Measurements from ENCODE around the gene FGF18. TPM values are rescaled to one million over a fixed set of nuclear protein-coding genes. Genes with fewer than 3 reads are reported as not detected.
A peak's percentile ranks its signal among the peaks of the same experiment; 100 is the strongest.

FGF18 gene
- total and polyA plus RNA-seq, 9 of the 15 experiments (the other 6 are each of a cell fraction or from before 2014, with no cell fraction given), result 0.05 to 0.18 (median 0.11) TPM; not detected in 6

DNA sequence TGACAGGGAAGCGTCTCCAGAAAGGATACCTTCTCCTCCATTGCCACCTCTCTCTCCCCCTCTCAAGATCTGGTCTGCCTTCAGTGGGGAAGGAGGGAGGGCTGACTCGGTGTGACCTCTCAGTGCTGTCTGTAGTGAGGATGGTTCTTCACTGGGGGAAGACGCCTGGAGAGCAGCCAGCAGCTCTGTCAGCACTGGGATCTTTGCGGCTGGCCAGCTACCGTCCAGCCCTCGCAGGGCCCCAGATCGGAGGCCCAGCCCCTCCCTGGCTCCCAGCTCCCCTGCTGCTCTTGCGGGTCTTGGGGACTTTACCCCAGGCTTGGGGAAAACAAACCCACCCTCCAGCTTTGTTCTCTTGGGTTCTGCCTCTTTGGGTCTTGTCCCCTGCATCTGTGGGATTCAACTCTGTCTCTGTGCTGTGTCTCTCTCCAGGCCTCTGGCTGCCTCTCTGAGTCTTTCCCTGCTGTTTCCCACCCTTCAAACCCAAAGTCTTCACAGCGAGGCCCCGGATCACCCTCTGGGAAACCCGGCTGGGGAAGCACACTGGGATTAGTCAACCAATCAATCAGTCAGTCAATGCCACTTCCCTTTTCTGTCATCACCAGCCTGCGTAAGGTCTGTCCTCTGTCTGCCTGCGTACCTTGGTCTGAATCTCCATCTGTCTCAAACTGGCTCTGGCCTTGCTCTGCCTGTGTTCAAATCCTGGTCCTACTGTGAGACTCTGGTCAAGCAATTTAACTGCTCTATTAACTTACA lies 23.0 kb downstream of the FGF18 start (continued):
- TF ChIP-seq, protein P1, sequence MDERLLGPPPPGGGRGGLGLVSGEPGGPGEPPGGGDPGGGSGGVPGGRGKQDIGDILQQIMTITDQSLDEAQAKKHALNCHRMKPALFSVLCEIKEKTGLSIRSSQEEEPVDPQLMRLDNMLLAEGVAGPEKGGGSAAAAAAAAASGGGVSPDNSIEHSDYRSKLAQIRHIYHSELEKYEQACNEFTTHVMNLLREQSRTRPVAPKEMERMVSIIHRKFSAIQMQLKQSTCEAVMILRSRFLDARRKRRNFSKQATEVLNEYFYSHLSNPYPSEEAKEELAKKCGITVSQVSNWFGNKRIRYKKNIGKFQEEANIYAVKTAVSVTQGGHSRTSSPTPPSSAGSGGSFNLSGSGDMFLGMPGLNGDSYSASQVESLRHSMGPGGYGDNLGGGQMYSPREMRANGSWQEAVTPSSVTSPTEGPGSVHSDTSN (CRISPR knock-in tag; IDR thresholded peaks at IDR 0.05; ENCODE audit: low read depth), result no peak
- TF ChIP-seq, protein P1 (tag; conservative IDR thresholded peaks at IDR 0.05; ENCODE audit: low read depth), result peak; percentile 92
- no peak for TF ChIP-seq SRSF9 (IDR thresholded peaks at IDR 0.05; ENCODE audit: borderline replicate concordance, low read depth, low read length)
- TF ChIP-seq RBM34 (IDR thresholded peaks at IDR 0.05; ENCODE audit: borderline replicate concordance, insufficient read depth, low read length), result no peak
- peak; percentile 94 for TF ChIP-seq SPI1 (IDR thresholded peaks at IDR 0.05; ENCODE audit: borderline replicate concordance, low read depth, low read length)
- no peak for TF ChIP-seq MCM5 (IDR thresholded peaks at IDR 0.05; ENCODE audit: low read depth)

GRCh38 chr5:171444582-171444981 lies 25.1 kb downstream of the FGF18 start:
- no peak for ATAC-seq
- WGBS (ENCODE audit: insufficient coverage, low coverage, missing lambda C conversion rate), result 18% methylated on average over 11 of the region's 12 CpGs
- intact Hi-C loops (cut with micrococcal nuclease) (no loop called here), in situ Hi-C loops (cut with MboI) (no loop called here)
- peaks cover 9% of the 10 kb centered on the region; the same call in 1 of the 2 replicates for H4K20me1 ChIP-seq (replicated peaks; ENCODE audit: control insufficient read depth, insufficient read depth, low read length)
- no peak overlapping the region for H2AFZ ChIP-seq (ENCODE audit: low read depth, low read length)
- no peaks in the 10 kb centered on the region for H3K36me3 ChIP-seq (ENCODE audit: control insufficient read depth, insufficient read depth, low read length)
- H3K4me3 ChIP-seq, result no peak overlapping the region
- H3K4me1 ChIP-seq (replicated peaks in 1 of 2; ENCODE audit: control insufficient read depth in 2 of 2, insufficient read depth in 2 of 2, low read length in 2 of 2), result peaks cover 13 to 18% of the 10 kb centered on the region in 2 experiments; a peak in 4 of 5 replicates
- H3K79me2 ChIP-seq (ENCODE audit: control insufficient read depth, insufficient read depth, low read length), result no peaks in the 10 kb centered on the region
- no peak for DNase-seq (ENCODE audit: extremely low read depth in 1 of 4, low spot score in 3 of 4)
- H3K9me1 ChIP-seq (ENCODE audit: control insufficient read depth, insufficient read depth, low read length), result no peaks in the 10 kb centered on the region
- H3K27ac ChIP-seq (ENCODE audit: extremely low read depth, low read depth, low read length), result no peak overlapping the region
- peaks cover 2 to 73% of the 10 kb centered on the region in 2 experiments; a peak in 3 of 5 replicates for H3K27me3 ChIP-seq (ENCODE audit: control insufficient read depth in 2 of 2, insufficient read depth in 2 of 2, low read length in 2 of 2)
- ChIA-PET CTCF (ENCODE audit: low intra/inter-chr PET ratio) (no interaction called here), POLR2A (no interaction called here)
- H3K4me2 ChIP-seq (ENCODE audit: insufficient read depth, low read length), result no peak overlapping the region
- no peaks in the 10 kb centered on the region for H3K9me3 ChIP-seq (replicated peaks; ENCODE audit: control insufficient read depth, insufficient read depth, low read depth, low read length)
- H3K9ac ChIP-seq (ENCODE audit: insufficient read depth in 1 of 2, low read depth in 2 of 2, low read length in 2 of 2), result no peak overlapping the region
- 0 out of 4 replicates have a peak, but pooled peaks of 1 of the 2 experiments have one; percentile 29 for TF ChIP-seq TRIM24 (IDR thresholded peaks at IDR 0.05)
- no peak for TF ChIP-seq TEAD2 (tag; IDR thresholded peaks at IDR 0.05)
- no peak for FAIRE-seq
- no TSS peak for BruUV-seq (replicated peaks)
